Measurements from ENCODE around the gene ASTN1. TPM values are rescaled to one million over a fixed set of nuclear protein-coding genes. Genes with fewer than 3 reads are reported as not detected.

ASTN1 gene
- total RNA-seq, 1 experiment from 2014 or later = not detected

- in situ Hi-C loops (cut with HindIII; ENCODE audit: low sequenced_read_pairs) = no loop called here
- peak; percentile 65 for DNase-seq (ENCODE audit: low spot score)
Measured at GRCh38 chr1:176829261-176829660, 335.3 kb downstream of the ASTN1 start.

DNA sequence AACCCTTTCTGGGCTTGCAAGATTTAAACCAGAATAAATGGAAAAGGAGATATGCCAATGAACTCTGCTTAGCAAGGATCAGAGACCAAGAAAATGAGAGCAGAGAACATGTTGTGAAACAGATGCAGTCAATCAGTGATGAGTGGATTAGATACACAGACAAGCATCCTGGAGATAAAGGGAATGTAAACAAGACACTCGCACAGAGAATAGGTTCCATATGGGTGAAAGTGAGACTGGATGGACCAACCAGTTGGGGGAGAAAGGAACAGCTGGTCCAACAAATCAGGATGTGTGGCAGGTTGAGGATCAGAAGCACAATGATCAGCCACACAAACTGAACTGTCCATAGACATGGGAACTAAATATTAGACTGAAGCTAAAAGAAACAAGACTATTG is 338.2 kb downstream of the ASTN1 start:
- in situ Hi-C loops (cut with HindIII; ENCODE audit: low sequenced_read_pairs) = no loop called here
- DNase-seq (ENCODE audit: low spot score) = no peak

- in situ Hi-C loops (cut with HindIII; ENCODE audit: low sequenced_read_pairs) = no loop called here
- DNase-seq (ENCODE audit: low spot score) = peak; percentile 24
Measured at GRCh38 chr1:176820391-176821031, 344.0 kb downstream of the ASTN1 start.

DNA sequence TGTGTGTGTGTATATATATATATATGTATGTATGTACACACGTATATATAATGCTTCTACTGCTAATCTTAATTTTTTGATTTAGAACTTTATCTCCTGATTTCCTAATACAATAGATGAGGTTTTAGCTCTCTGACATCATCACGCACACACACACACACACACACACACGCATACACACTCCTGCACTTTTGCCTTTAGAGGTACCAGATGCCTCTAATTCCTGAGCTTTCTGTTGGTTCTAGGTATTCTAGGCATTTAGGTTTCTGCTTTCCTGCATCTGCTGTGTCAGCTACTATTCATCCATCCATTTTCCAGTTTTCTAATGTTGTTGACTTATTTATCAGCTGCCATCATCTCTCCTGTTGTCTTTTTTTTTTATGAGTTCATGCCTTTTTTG is 348.3 kb downstream of the ASTN1 start:
- no peak for DNase-seq (ENCODE audit: low spot score)
- in situ Hi-C loops (cut with HindIII; ENCODE audit: low sequenced_read_pairs) = no loop called here

- in situ Hi-C loops (cut with HindIII; ENCODE audit: low sequenced_read_pairs) = no loop called here
- no peak for DNase-seq (ENCODE audit: low spot score)
Measured at GRCh38 chr1:176815621-176816020, 348.9 kb downstream of the ASTN1 start.

- DNase-seq (ENCODE audit: low spot score) = no peak
- in situ Hi-C loops (cut with HindIII; ENCODE audit: low sequenced_read_pairs) = no loop called here
Measured at GRCh38 chr1:176811511-176812288, 352.8 kb downstream of the ASTN1 start.

DNA sequence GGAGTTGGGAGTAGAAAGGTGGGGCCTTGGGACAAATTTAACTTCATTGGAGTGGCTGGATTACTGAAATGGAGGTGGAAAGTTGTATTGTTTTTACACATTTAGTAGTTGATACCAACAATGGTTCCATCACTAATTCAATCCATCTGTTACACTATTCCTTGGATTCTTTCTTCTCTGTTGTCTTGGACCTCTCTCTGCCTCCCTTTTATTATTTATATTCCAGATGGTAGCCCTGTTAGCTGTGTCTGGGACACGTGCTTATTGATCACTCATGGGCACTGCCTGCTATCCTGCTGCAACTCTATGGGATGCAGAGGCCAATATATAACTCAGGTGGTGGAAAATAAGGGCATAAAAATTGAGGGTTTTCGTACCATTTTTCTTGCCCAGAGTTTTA is 355.2 kb downstream of the ASTN1 start:
- no peak for DNase-seq (ENCODE audit: low spot score)
- in situ Hi-C loops (cut with HindIII; ENCODE audit: low sequenced_read_pairs) = no loop called here

Other genes starting within 250 kb of the ASTN1 start
- not detected in 2 replicates for gene BRINP2, start 6.2 kb upstream of the ASTN1 start, total RNA-seq (2014; rRNA removed; shearing (Covaris generic))